B cell (primary cell): Measurements from ENCODE around the gene NDUFS6. TPM values are rescaled to one million over a fixed set of nuclear protein-coding genes. Genes with fewer than 3 reads are reported as not detected.

Source experiments
- ATAC-seq: fragments of 200-7000 bp; cut with Tn5 transposase; one replicate; pipeline ENCODE4 v1.10.0; 2021; ENCODE audit warnings: low read depth, mild to moderate bottlenecking, moderate number of reproducible peaks, moderate library complexity
- CTCF ChIA-PET: fragments of 350-600 bp; sonication (Branson Sonifier 250); formaldehyde crosslinking; loops from one replicate; lab custom pipeline; 2021; ENCODE audit warnings: antibody characterized with exemption, inconsistent platforms; lab: Charles Lee
- POLR2A ChIA-PET: fragments of 350-600 bp; sonication (Branson Sonifier 250); formaldehyde crosslinking; loops from one replicate; lab custom pipeline; 2021; ENCODE audit warnings: antibody characterized with exemption; lab: Charles Lee
- DNase-seq: peaks from one replicate; pipeline ENCODE4 v3.0.0; 2013
- H2AFZ ChIP-seq: 2 replicates; pipeline ENCODE4 v1.6.1; 2012; ENCODE audit warnings: mild to moderate bottlenecking, low read depth, low read length; ENCODE audit not compliant: insufficient read depth, poor library complexity, severe bottlenecking
- H3K27ac ChIP-seq, 2 donors: 1 replicate in 1 of 2; 2 replicates in 1 of 2; pipeline ENCODE4 v1.5.1; 2012 to 2013; ENCODE audit warnings: low read length in 2 of 2, mild to moderate bottlenecking in 2 of 2, moderate library complexity in 1 of 2
- H3K27me3 ChIP-seq, 4 experiments: fragments of 200-600 bp in 1 of 4; sonication (generic) in 1 of 4; replicated peaks in 1 of 4; 1 replicate in 2 of 4; 2 replicates in 2 of 4; pipeline versions ENCODE4 v1.6.1 to v1.7.0; 2013 to 2016; ENCODE audit warnings: low read length in 3 of 4, mild to moderate bottlenecking in 2 of 4, mixed read lengths in 1 of 4, moderate library complexity in 1 of 4; ENCODE audit not compliant: insufficient read depth in 4 of 4, control insufficient read depth in 3 of 4; ENCODE audit errors: control extremely low read depth in 1 of 4
- H3K36me3 ChIP-seq, 2 experiments: replicated peaks in 1 of 2; 1 replicate in 1 of 2; 2 replicates in 1 of 2; pipeline versions ENCODE4 v1.6.1 to v1.7.1; 2013; ENCODE audit warnings: low read length in 1 of 2; ENCODE audit not compliant: insufficient read depth in 2 of 2, control insufficient read depth in 1 of 2; ENCODE audit errors: control extremely low read depth in 1 of 2, extremely low read depth in 1 of 2
- H3K4me1 ChIP-seq, 2 donors: fragments of 200-600 bp in 1 of 2; sonication (generic) in 1 of 2; 1 replicate in 1 of 2; 2 replicates in 1 of 2; pipeline versions ENCODE4 v1.5.1 to v1.6.1; 2013 to 2017; ENCODE audit warnings: low read length in 2 of 2; ENCODE audit not compliant: control insufficient read depth in 2 of 2, insufficient read depth in 2 of 2
- H3K4me2 ChIP-seq: replicated peaks from 2 replicates; pipeline ENCODE3; 2012; ENCODE audit warnings: mild to moderate bottlenecking, low read depth, low read length; ENCODE audit not compliant: poor library complexity, severe bottlenecking
- H3K4me3 ChIP-seq, 5 experiments: fragments of 200-600 bp in 1 of 5; sonication (generic) in 1 of 5; 1 replicate in 3 of 5; 2 replicates in 2 of 5; pipeline versions ENCODE4 v1.5.1 to v1.7.0; 2011 to 2016; ENCODE audit warnings: low read length in 4 of 5, mild to moderate bottlenecking in 4 of 5, low read depth in 2 of 5, control low read depth in 1 of 5, moderate library complexity in 1 of 5; ENCODE audit not compliant: insufficient read depth in 1 of 5; ENCODE audit errors: control extremely low read depth in 1 of 5, extremely low read depth in 1 of 5
- H3K79me2 ChIP-seq: fragments of 200-600 bp; sonication (generic); one replicate; pipeline ENCODE4 v1.6.0; 2016; ENCODE audit warnings: low read length; ENCODE audit not compliant: control insufficient read depth, insufficient read depth
- H3K9ac ChIP-seq: fragments of 200-600 bp; sonication (generic); 2 replicates; pipeline ENCODE4 v1.6.1; 2017; ENCODE audit warnings: mild to moderate bottlenecking, low read length, moderate library complexity
- H3K9me3 ChIP-seq, 3 donors: one replicate each; pipeline versions ENCODE4 v1.6.1 to v1.7.1; 2013; ENCODE audit warnings: low read length in 2 of 3; ENCODE audit not compliant: control insufficient read depth in 2 of 3, insufficient read depth in 1 of 3; ENCODE audit errors: control extremely low read depth in 1 of 3
- H4K20me1 ChIP-seq: 2 replicates; pipeline ENCODE4 v1.6.0; 2012; ENCODE audit warnings: mild to moderate bottlenecking, low read length; ENCODE audit not compliant: insufficient read depth, control insufficient read depth, poor library complexity, severe bottlenecking
- H3K27ac Mint-ChIP-seq: one replicate; pipeline ENCODE4 v1.8.0; 2021; ENCODE audit warnings: mixed read lengths
- H3K27me3 Mint-ChIP-seq: one replicate; pipeline ENCODE4 v1.8.0; 2021; ENCODE audit warnings: mixed read lengths
- H3K4me1 Mint-ChIP-seq: one replicate; pipeline ENCODE4 v1.8.0; 2021; ENCODE audit warnings: mixed read lengths
- H3K4me3 Mint-ChIP-seq: one replicate; pipeline ENCODE4 v1.8.0; 2021; ENCODE audit warnings: mixed read lengths
- H3K9me3 Mint-ChIP-seq: one replicate; pipeline ENCODE4 v1.8.0; 2022; ENCODE audit warnings: mixed read lengths; ENCODE audit not compliant: insufficient read depth
- CTCF ChIP-seq: fragments of 200-600 bp; IDR thresholded peaks from one replicate; pipeline ENCODE4 v1.8.0; 2022; ENCODE audit warnings: antibody characterized with exemption, mild to moderate bottlenecking
- EZH2 ChIP-seq: IDR thresholded peaks from 2 replicates; pipeline ENCODE4 v1.6.1; 2012; ENCODE audit warnings: borderline replicate concordance, low read depth, mild to moderate bottlenecking, moderate library complexity, low read length; ENCODE audit not compliant: insufficient read depth, poor library complexity, severe bottlenecking
- WGBS: methylation state at CpG from one replicate; pipeline ENCODE4 v1.1.5; 2013; ENCODE audit warnings: missing lambda C conversion rate; ENCODE audit not compliant: insufficient coverage; 5-methylcytosine and 5-hydroxymethylcytosine counted together
- intact Hi-C: fragments of 100-400 bp; cut with micrococcal nuclease; formaldehyde crosslinking; loops from one replicate; pipeline ENCODE4 v1.10.0; 2022
- polyA plus RNA-seq: library from polyadenylated mRNA; depleted of rRNA; stranded (reverse); fragments of >200 nt; gene quantifications from 2 replicates; pipeline ENCODE4 v1.2.3, GENCODE V29; 2012
- total RNA-seq, 2 donors: library from RNA; stranded (reverse); fragments of 120-200 nt in 1 of 2; gene quantifications; 1 replicate in 1 of 2; 2 replicates in 1 of 2; pipeline versions ENCODE4 v1.2.3 to v1.2.4, GENCODE V29; 2013 to 2022

NDUFS6 gene
- total and polyA plus RNA-seq, 2 donors (not counting 1 experiment from before 2014, with no cell fraction given) = 16.9 to 18.0 TPM

GRCh38 chr5:1806199-1806598 lies 5.0 kb downstream of the NDUFS6 start:
- no peaks in the 10 kb centered on the region for H3K9me3 Mint-ChIP-seq

GRCh38 chr5:1806974-1807373 lies 5.8 kb downstream of the NDUFS6 start:
- POLR2A ChIA-PET = no interaction called here

More at GRCh38 chr5:1806199-1806598, 5.0 kb downstream of the NDUFS6 start:
- Histone ChIP-seq H3K79me2 (peaks cover 98% of the 10 kb centered on the region), H3K9me3 (no peaks in the 10 kb centered on the region), H3K27me3 (no peaks in the 10 kb centered on the region), H3K36me3 (peaks cover 1 to 78% of the 10 kb centered on the region in 2 experiments), H3K4me3 (no peak overlapping the region), H3K4me2 (no peak overlapping the region), H3K4me1 (peaks cover 5 to 6% of the 10 kb centered on the region in 2 donors), H2AFZ (no peak overlapping the region), H3K9ac (no peak overlapping the region), H3K27ac (no peak overlapping the region), H4K20me1 (peaks cover 61% of the 10 kb centered on the region)
- no peak overlapping the region for H3K27ac Mint-ChIP-seq
- intact Hi-C loops = no loop called here
- peaks cover 23% of the 10 kb centered on the region for H3K4me1 Mint-ChIP-seq
- WGBS = 88% methylated on average over 13 of the region's 15 CpGs
- DNase-seq = no peak
- TF ChIP-seq EZH2 (no peak), CTCF (no peak)
- H3K4me3 Mint-ChIP-seq = no peak overlapping the region
- CTCF ChIA-PET = no interaction called here
- POLR2A ChIA-PET = no interaction called here
- no peaks in the 10 kb centered on the region for H3K27me3 Mint-ChIP-seq
- no peak for ATAC-seq

More at GRCh38 chr5:1806974-1807373, 5.8 kb downstream of the NDUFS6 start:
- H3K36me3 ChIP-seq = peaks cover 1 to 86% of the 10 kb centered on the region in 2 experiments
- WGBS = 92% methylated on average over 16 of the region's 16 CpGs
- Mint-ChIP-seq H3K27ac (no peak overlapping the region), H3K27me3 (no peaks in the 10 kb centered on the region), H3K9me3 (no peaks in the 10 kb centered on the region), H3K4me1 (peaks cover 20% of the 10 kb centered on the region), H3K4me3 (no peak overlapping the region)
- no peak overlapping the region for H2AFZ ChIP-seq
- H3K79me2 ChIP-seq = peaks cover 90% of the 10 kb centered on the region
- CTCF ChIA-PET = no interaction called here
- peaks cover 62% of the 10 kb centered on the region for H4K20me1 ChIP-seq
- DNase-seq (no peak), ATAC-seq (no peak)
- no peak overlapping the region for H3K4me2 ChIP-seq
- no peaks in the 10 kb centered on the region for H3K27me3 ChIP-seq
- H3K9ac ChIP-seq = no peak overlapping the region
- peaks cover 1 to 2% of the 10 kb centered on the region in 2 donors for H3K4me1 ChIP-seq
- no peak overlapping the region for H3K27ac ChIP-seq
- H3K9me3 ChIP-seq = no peaks in the 10 kb centered on the region
- intact Hi-C loops = no loop called here
- no peak overlapping the region for H3K4me3 ChIP-seq
- no peak for TF ChIP-seq EZH2
- no peak for TF ChIP-seq CTCF
